ENCODE data around the gene MSX2.

Gene MSX2

DNA sequence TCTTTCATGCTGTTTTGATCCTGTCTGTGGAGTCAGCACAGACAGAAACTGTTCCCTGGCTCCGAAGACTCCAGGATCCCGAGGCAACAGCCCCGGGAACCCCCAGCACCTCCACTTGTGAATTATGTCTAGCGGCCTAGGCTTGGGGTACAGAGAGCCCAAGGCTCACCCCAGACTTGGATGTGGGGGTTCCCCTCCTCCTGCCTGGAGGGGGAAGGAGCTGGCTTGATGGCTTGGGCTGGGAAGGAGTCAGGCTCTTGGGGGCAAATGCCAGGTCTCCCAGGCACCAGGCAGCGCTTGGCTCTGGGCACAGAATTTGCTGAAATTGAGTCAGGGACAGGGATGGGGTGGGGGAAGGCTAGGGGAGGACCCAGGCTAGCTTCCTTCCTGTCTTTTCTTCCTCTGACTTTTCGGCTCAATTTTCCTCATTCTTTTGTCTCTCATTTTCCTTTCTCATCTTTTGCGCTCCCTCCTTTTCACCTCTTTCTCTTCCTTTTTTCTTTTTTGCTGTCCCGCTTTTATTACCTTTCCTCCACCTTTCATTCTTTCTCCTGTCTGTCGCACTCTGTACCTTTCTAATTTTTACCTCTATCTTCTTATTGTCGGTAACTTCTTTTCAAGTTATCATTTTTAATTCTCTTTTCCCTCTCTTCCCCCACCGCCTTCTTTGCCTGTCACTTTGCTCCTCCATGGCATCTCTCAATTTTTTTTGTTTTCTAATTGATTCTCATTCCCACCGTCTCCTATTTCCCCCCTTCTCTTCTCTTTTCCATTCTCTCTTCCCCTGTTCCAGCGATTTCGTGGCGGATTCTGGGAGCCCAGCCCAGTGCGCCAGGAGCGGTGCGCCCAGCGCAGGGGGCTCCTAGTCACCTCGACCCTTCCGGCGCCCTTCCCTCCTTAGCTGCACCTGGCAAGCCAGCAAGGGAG is 10.5 kb downstream of the MSX2 start:
- Histone ChIP-seq H2AK5ac (ENCODE audit: low read length, severe bottlenecking) (no peak overlapping the region), H3K36me3 (ENCODE audit: control insufficient read depth in 1 of 2, insufficient read depth in 2 of 2, low read depth in 1 of 2, low read length in 2 of 2) (peaks cover 0 to 4% of the 10 kb centered on the region in 2 experiments), H2BK15ac (ENCODE audit: low read depth, poor library complexity, severe bottlenecking) (no peak overlapping the region), H3K4ac (ENCODE audit: low read depth in 1 of 2, low read length in 2 of 2) (no peak overlapping the region), H3K9me3 (ENCODE audit: control insufficient read depth, low read length) (no peaks in the 10 kb centered on the region), H3K4me2 (ENCODE audit: low read length, poor library complexity, severe bottlenecking) (no peak overlapping the region), H2AFZ (ENCODE audit: low read depth, low read length) (no peak overlapping the region), H3K18ac (ENCODE audit: low read depth in 1 of 2, low read length in 2 of 2) (no peak overlapping the region), H3K4me1 (ENCODE audit: control insufficient read depth, insufficient read depth, low read depth, low read length) (no peaks in the 10 kb centered on the region), H4K91ac (ENCODE audit: low read length) (no peak overlapping the region), H3K27me3 (ENCODE audit: control insufficient read depth in 1 of 2, insufficient read depth in 1 of 2, low read length in 2 of 2) (peaks cover 55 to 65% of the 10 kb centered on the region in 2 experiments), H3K9ac (ENCODE audit: low read length) (peak overlapping the region; percentile 38), H3K23ac (ENCODE audit: low read length in 2 of 2) (peak overlapping the region in 1 of 2 experiments; percentile 37), H3K27ac (ENCODE audit: low read length, poor library complexity, severe bottlenecking) (no peak overlapping the region), H2BK5ac (ENCODE audit: low read depth, low read length, poor library complexity, severe bottlenecking) (no peak overlapping the region), H3K14ac (ENCODE audit: low read length in 2 of 2) (no peak overlapping the region), H2BK120ac (ENCODE audit: low read depth, low read length) (no peak overlapping the region), H2BK12ac (ENCODE audit: low read length in 2 of 2) (peak overlapping the region in 1 of 2 experiments; percentile 52), H3K79me1 (replicated peaks; ENCODE audit: low read length, poor library complexity, severe bottlenecking) (no peaks in the 10 kb centered on the region), H4K8ac (ENCODE audit: low read length) (no peak overlapping the region), H3K4me3 (ENCODE audit: insufficient read depth in 1 of 2, low read depth in 1 of 2, low read length in 2 of 2) (peak overlapping the region in 1 of 2 experiments; percentile 69)
- no peak for DNase-seq
- WGBS: 7% methylated on average over 21 of the region's 22 CpGs

DNA sequence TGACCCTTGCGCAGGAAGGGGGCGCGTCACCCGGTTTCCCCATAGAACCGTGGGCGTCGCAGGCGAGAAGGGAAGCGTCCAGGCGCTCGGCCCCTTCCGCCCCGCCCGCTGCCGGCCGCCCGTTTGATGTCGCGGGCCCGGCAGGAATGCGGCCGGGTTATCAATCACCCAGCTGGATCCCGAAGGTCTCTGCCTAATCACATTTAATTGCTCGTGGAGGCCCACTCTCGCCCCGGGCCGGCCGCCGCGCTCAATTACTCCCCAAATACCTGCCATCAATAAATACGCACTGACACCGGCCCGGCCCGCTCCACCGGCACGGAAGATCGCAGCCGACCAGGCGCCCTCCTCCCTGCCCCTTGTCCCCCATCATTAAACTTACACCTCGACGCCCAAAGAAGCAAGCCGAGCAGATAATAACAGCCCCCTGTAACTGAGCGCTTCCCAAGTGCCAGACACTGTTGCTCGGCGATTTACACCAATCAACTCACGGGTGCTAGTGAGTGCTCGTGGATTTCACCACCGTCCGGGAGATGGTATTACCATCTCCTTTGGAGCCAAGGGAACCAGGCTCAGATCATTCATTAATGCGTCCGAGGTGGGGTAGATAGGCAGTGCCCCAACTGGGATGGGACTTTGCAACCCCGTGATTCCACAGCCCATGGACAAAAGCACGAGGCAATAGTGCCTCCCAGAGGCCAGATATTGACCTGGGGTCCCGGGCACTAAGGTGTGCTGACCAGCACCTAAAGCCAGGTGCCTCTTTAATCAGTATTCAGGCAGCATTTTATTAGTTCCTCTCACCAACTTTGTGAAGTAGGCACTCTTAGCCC is 11.3 kb downstream of the MSX2 start:
- Histone ChIP-seq H3K14ac (ENCODE audit: low read length in 2 of 2) (no peak overlapping the region), H3K27ac (ENCODE audit: low read length, poor library complexity, severe bottlenecking) (no peak overlapping the region), H3K27me3 (ENCODE audit: control insufficient read depth in 1 of 2, insufficient read depth in 1 of 2, low read length in 2 of 2) (peaks cover 53 to 64% of the 10 kb centered on the region in 2 experiments), H2BK12ac (ENCODE audit: low read length in 2 of 2) (peak overlapping the region in 1 of 2 experiments; percentile 52), H3K4me1 (ENCODE audit: control insufficient read depth, insufficient read depth, low read depth, low read length) (no peaks in the 10 kb centered on the region), H3K9ac (ENCODE audit: low read length) (peak overlapping the region; percentile 38), H3K18ac (ENCODE audit: low read depth in 1 of 2, low read length in 2 of 2) (no peak overlapping the region), H3K36me3 (ENCODE audit: control insufficient read depth in 1 of 2, insufficient read depth in 2 of 2, low read depth in 1 of 2, low read length in 2 of 2) (no peaks in the 10 kb centered on the region), H4K91ac (ENCODE audit: low read length) (no peak overlapping the region), H2BK5ac (ENCODE audit: low read depth, low read length, poor library complexity, severe bottlenecking) (no peak overlapping the region), H3K23ac (ENCODE audit: low read length in 2 of 2) (peak overlapping the region in 1 of 2 experiments; percentile 37), H3K4ac (ENCODE audit: low read depth in 1 of 2, low read length in 2 of 2) (no peak overlapping the region), H3K79me1 (replicated peaks; ENCODE audit: low read length, poor library complexity, severe bottlenecking) (no peaks in the 10 kb centered on the region), H2BK120ac (ENCODE audit: low read depth, low read length) (no peak overlapping the region), H2AK5ac (ENCODE audit: low read length, severe bottlenecking) (no peak overlapping the region), H4K8ac (ENCODE audit: low read length) (no peak overlapping the region), H3K9me3 (ENCODE audit: control insufficient read depth, low read length) (no peaks in the 10 kb centered on the region), H3K4me2 (ENCODE audit: low read length, poor library complexity, severe bottlenecking) (no peak overlapping the region), H3K4me3 (ENCODE audit: insufficient read depth in 1 of 2, low read depth in 1 of 2, low read length in 2 of 2) (peak overlapping the region in 1 of 2 experiments; percentile 69), H2AFZ (ENCODE audit: low read depth, low read length) (no peak overlapping the region), H2BK15ac (ENCODE audit: low read depth, poor library complexity, severe bottlenecking) (no peak overlapping the region)
- no peak for DNase-seq
- WGBS: 1% methylated on average over 54 of the region's 54 CpGs

DNA sequence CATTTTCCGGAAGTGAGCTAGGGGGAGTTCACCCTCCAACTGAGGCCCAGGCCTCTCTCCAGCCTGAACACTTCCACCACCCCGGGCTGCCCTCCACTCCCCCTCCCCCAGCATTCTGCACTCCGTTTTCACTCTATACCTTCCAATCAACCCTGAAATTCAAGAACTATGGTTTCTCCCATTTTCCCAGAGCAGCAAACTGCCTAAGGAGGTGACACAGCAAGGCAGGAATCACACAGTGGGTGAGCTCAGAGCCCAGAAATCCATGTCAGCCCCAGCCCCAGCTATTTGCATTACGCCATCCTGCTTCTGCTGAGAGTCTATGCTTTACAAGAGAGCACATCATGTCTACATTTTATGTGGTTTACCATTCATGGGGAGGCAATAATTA is 11.9 kb downstream of the MSX2 start:
- Histone ChIP-seq H4K8ac (ENCODE audit: low read length) (no peak overlapping the region), H4K91ac (ENCODE audit: low read length) (no peak overlapping the region), H2AFZ (ENCODE audit: low read depth, low read length) (no peak overlapping the region), H2BK15ac (ENCODE audit: low read depth, poor library complexity, severe bottlenecking) (no peak overlapping the region), H3K14ac (ENCODE audit: low read length in 2 of 2) (no peak overlapping the region), H3K4me1 (ENCODE audit: control insufficient read depth, insufficient read depth, low read depth, low read length) (no peaks in the 10 kb centered on the region), H2BK120ac (ENCODE audit: low read depth, low read length) (no peak overlapping the region), H3K79me1 (replicated peaks; ENCODE audit: low read length, poor library complexity, severe bottlenecking) (no peaks in the 10 kb centered on the region), H3K4me2 (ENCODE audit: low read length, poor library complexity, severe bottlenecking) (no peak overlapping the region), H3K27me3 (ENCODE audit: control insufficient read depth in 1 of 2, insufficient read depth in 1 of 2, low read length in 2 of 2) (peaks cover 47 to 58% of the 10 kb centered on the region in 2 experiments), H3K27ac (ENCODE audit: low read length, poor library complexity, severe bottlenecking) (no peak overlapping the region), H2BK5ac (ENCODE audit: low read depth, low read length, poor library complexity, severe bottlenecking) (no peak overlapping the region), H3K4ac (ENCODE audit: low read depth in 1 of 2, low read length in 2 of 2) (no peak overlapping the region), H3K36me3 (ENCODE audit: control insufficient read depth in 1 of 2, insufficient read depth in 2 of 2, low read depth in 1 of 2, low read length in 2 of 2) (no peaks in the 10 kb centered on the region), H2BK12ac (ENCODE audit: low read length in 2 of 2) (no peak overlapping the region), H3K9me3 (ENCODE audit: control insufficient read depth, low read length) (no peaks in the 10 kb centered on the region), H3K23ac (ENCODE audit: low read length in 2 of 2) (no peak overlapping the region), H3K9ac (ENCODE audit: low read length) (peak overlapping the region; percentile 38), H3K18ac (ENCODE audit: low read depth in 1 of 2, low read length in 2 of 2) (no peak overlapping the region), H2AK5ac (ENCODE audit: low read length, severe bottlenecking) (no peak overlapping the region), H3K4me3 (ENCODE audit: insufficient read depth in 1 of 2, low read depth in 1 of 2, low read length in 2 of 2) (no peak overlapping the region)
- WGBS: 16% methylated on average over 4 of the region's 4 CpGs
- DNase-seq: peak; percentile 72

DNA sequence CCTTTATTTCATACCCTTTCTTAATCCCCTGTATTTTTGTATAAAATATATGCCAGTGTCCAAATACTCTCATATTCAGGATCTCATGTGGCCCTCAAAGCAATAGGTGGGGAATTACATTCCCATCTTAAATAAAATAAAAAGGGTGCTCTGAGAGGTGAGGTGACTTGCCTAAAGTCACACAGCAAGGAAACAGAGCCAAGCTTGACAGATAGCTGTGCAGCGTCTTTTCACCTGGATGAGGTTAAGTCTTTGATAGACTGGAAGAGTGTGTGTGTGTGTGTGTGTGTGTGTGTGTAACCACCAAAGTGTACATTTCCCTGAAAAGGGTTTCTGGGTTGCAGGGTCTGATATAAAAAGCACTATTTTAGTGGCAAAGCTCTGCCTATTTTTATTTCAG is 12.4 kb downstream of the MSX2 start:
- no peaks in the 10 kb centered on the region for H3K79me1 ChIP-seq (replicated peaks; ENCODE audit: low read length, poor library complexity, severe bottlenecking)
- H3K36me3 ChIP-seq (ENCODE audit: control insufficient read depth in 1 of 2, insufficient read depth in 2 of 2, low read depth in 1 of 2, low read length in 2 of 2): no peaks in the 10 kb centered on the region
- no peak overlapping the region for H2BK5ac ChIP-seq (ENCODE audit: low read depth, low read length, poor library complexity, severe bottlenecking)
- H3K9ac ChIP-seq (ENCODE audit: low read length): peak overlapping the region; percentile 5
- H3K18ac ChIP-seq (ENCODE audit: low read depth in 1 of 2, low read length in 2 of 2): no peak overlapping the region
- no peak overlapping the region for H4K8ac ChIP-seq (ENCODE audit: low read length)
- no peak overlapping the region for H2BK120ac ChIP-seq (ENCODE audit: low read depth, low read length)
- H2AK5ac ChIP-seq (ENCODE audit: low read length, severe bottlenecking): no peak overlapping the region
- WGBS: 93% methylated on average over 1 of the region's 1 CpG
- H3K27me3 ChIP-seq (ENCODE audit: control insufficient read depth in 1 of 2, insufficient read depth in 1 of 2, low read length in 2 of 2): peaks cover 42 to 53% of the 10 kb centered on the region in 2 experiments
- no peak overlapping the region for H3K23ac ChIP-seq (ENCODE audit: low read length in 2 of 2)
- H3K9me3 ChIP-seq (ENCODE audit: control insufficient read depth, low read length): no peaks in the 10 kb centered on the region
- H2AFZ ChIP-seq (ENCODE audit: low read depth, low read length): no peak overlapping the region
- no peak overlapping the region for H2BK15ac ChIP-seq (ENCODE audit: low read depth, poor library complexity, severe bottlenecking)
- H3K27ac ChIP-seq (ENCODE audit: low read length, poor library complexity, severe bottlenecking): no peak overlapping the region
- H3K4me1 ChIP-seq (ENCODE audit: control insufficient read depth, insufficient read depth, low read depth, low read length): no peaks in the 10 kb centered on the region
- no peak overlapping the region for H3K4ac ChIP-seq (ENCODE audit: low read depth in 1 of 2, low read length in 2 of 2)
- H3K14ac ChIP-seq (ENCODE audit: low read length in 2 of 2): no peak overlapping the region
- no peak for DNase-seq
- H2BK12ac ChIP-seq (ENCODE audit: low read length in 2 of 2): no peak overlapping the region
- H4K91ac ChIP-seq (ENCODE audit: low read length): no peak overlapping the region
- no peak overlapping the region for H3K4me3 ChIP-seq (ENCODE audit: insufficient read depth in 1 of 2, low read depth in 1 of 2, low read length in 2 of 2)
- no peak overlapping the region for H3K4me2 ChIP-seq (ENCODE audit: low read length, poor library complexity, severe bottlenecking)

Data from mesenchymal stem cell (in vitro differentiated cells and primary cell).